DOHH2 (cell line): ENCODE measurements around the gene YTHDC1.

ENCODE experiments used
- EZH2phosphoT487 ChIP-seq: fragments of 200-600 bp; sonication (generic); IDR thresholded peaks from 2 replicates; pipeline ENCODE4 v1.6.1; 2017; ENCODE audit warnings: borderline replicate concordance, mild to moderate bottlenecking, antibody characterized with exemption, low read length, moderate library complexity, mixed read lengths
- TF ChIP-seq, protein P1 (sequence below): fragments of 200-600 bp; sonication (generic); IDR thresholded peaks from one replicate; pipeline ENCODE4 v1.5.1; 2014; ENCODE audit warnings: antibody characterized with exemption, mild to moderate bottlenecking, low read depth, low read length; ENCODE audit not compliant: poor library complexity, severe bottlenecking

GRCh38 chr4:68385267-68385666 lies 35.4 kb upstream of the YTHDC1 start:
- TF ChIP-seq, protein P1, sequence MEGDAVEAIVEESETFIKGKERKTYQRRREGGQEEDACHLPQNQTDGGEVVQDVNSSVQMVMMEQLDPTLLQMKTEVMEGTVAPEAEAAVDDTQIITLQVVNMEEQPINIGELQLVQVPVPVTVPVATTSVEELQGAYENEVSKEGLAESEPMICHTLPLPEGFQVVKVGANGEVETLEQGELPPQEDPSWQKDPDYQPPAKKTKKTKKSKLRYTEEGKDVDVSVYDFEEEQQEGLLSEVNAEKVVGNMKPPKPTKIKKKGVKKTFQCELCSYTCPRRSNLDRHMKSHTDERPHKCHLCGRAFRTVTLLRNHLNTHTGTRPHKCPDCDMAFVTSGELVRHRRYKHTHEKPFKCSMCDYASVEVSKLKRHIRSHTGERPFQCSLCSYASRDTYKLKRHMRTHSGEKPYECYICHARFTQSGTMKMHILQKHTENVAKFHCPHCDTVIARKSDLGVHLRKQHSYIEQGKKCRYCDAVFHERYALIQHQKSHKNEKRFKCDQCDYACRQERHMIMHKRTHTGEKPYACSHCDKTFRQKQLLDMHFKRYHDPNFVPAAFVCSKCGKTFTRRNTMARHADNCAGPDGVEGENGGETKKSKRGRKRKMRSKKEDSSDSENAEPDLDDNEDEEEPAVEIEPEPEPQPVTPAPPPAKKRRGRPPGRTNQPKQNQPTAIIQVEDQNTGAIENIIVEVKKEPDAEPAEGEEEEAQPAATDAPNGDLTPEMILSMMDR = no peak
- no peak for TF ChIP-seq EZH2phosphoT487
